ENCODE data around the gene TM9SF4. TPM values are rescaled to one million over a fixed set of nuclear protein-coding genes. Genes with fewer than 3 reads are reported as not detected.
"Not testable (repeated sequence)": the region's sequence is repeated elsewhere in the genome, so short reads cannot be mapped to it uniquely, and the experiment has no call there.

The TM9SF4 gene
- total RNA-seq, 1 donor from 2014 or later, result 46.0 TPM

- H3K4me1 Mint-ChIP-seq (ENCODE audit: unreplicated experiment), result peaks cover 23% of the 10 kb centered on the region
- no peak for DNase-seq (ENCODE audit: low spot score)
- H3K9me3 Mint-ChIP-seq (ENCODE audit: unreplicated experiment), result no peaks in the 10 kb centered on the region
- no peak for TF ChIP-seq CTCF (IDR thresholded peaks at IDR 0.05; ENCODE audit: unreplicated experiment)
- peak overlapping the region; percentile 53 for H3K27ac Mint-ChIP-seq (ENCODE audit: unreplicated experiment)
- no peak overlapping the region for H3K4me3 Mint-ChIP-seq (ENCODE audit: unreplicated experiment)
- H3K36me3 Mint-ChIP-seq (ENCODE audit: low read depth, unreplicated experiment), result peaks cover 4% of the 10 kb centered on the region
- peaks cover 3% of the 10 kb centered on the region for H3K27me3 Mint-ChIP-seq (ENCODE audit: unreplicated experiment)
Measured at GRCh38 chr20:32113591-32114260, 4.2 kb downstream of the TM9SF4 start.

- TF ChIP-seq CTCF (IDR thresholded peaks at IDR 0.05; ENCODE audit: unreplicated experiment), result no peak
- H3K36me3 Mint-ChIP-seq (ENCODE audit: low read depth, unreplicated experiment), result peaks cover 4% of the 10 kb centered on the region
- no peak for DNase-seq (ENCODE audit: low spot score)
Measured at GRCh38 chr20:32114305-32114960, 4.9 kb downstream of the TM9SF4 start.

GRCh38 chr20:32115211-32115767, 5.8 kb downstream of the TM9SF4 start:
- no peak overlapping the region for H3K27ac Mint-ChIP-seq (ENCODE audit: unreplicated experiment)
- no peak for DNase-seq (ENCODE audit: low spot score)
- no peaks in the 10 kb centered on the region for H3K9me3 Mint-ChIP-seq (ENCODE audit: unreplicated experiment)
- peaks cover 4% of the 10 kb centered on the region for H3K36me3 Mint-ChIP-seq (ENCODE audit: low read depth, unreplicated experiment)
- H3K4me3 Mint-ChIP-seq (ENCODE audit: unreplicated experiment), result no peak overlapping the region
- peaks cover 16% of the 10 kb centered on the region for H3K4me1 Mint-ChIP-seq (ENCODE audit: unreplicated experiment)
- H3K27me3 Mint-ChIP-seq (ENCODE audit: unreplicated experiment), result peaks cover 3% of the 10 kb centered on the region
- TF ChIP-seq CTCF (IDR thresholded peaks at IDR 0.05; ENCODE audit: unreplicated experiment), result no peak

More at GRCh38 chr20:32114305-32114960, 4.9 kb downstream of the TM9SF4 start:
- H3K4me1 Mint-ChIP-seq (ENCODE audit: unreplicated experiment), result peaks cover 21% of the 10 kb centered on the region
- no peak overlapping the region for H3K4me3 Mint-ChIP-seq (ENCODE audit: unreplicated experiment)
- H3K27me3 Mint-ChIP-seq (ENCODE audit: unreplicated experiment), result peaks cover 3% of the 10 kb centered on the region
- H3K9me3 Mint-ChIP-seq (ENCODE audit: unreplicated experiment), result no peaks in the 10 kb centered on the region
- no peak overlapping the region for H3K27ac Mint-ChIP-seq (ENCODE audit: unreplicated experiment)

DNA sequence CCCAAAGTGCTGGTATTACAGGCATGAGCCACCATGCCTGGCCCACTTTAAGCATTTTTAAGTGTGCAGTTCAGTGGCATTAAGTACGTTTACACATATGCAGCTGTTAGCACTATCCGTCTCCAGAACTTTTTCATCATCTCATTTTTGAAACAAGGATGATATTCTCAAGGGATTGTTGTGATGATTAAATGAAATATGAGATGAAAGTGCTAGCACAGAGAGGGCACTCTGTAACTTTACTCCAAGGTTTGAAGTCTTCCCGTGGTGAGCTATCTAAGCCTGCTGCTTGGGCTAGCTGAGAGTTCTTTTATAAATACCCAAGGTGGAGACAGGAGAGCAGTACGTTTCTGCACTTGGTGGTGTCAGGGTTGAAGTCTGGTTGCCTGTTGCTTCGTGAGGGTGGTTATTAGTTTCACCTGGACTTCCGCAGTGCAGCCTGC, 6.6 kb downstream of the TM9SF4 start:
- H3K9me3 Mint-ChIP-seq (ENCODE audit: unreplicated experiment), result no peaks in the 10 kb centered on the region
- H3K27ac Mint-ChIP-seq (ENCODE audit: unreplicated experiment), result no peak overlapping the region
- peaks cover 13% of the 10 kb centered on the region for H3K4me1 Mint-ChIP-seq (ENCODE audit: unreplicated experiment)
- H3K4me3 Mint-ChIP-seq (ENCODE audit: unreplicated experiment), result no peak overlapping the region
- no peak for DNase-seq (ENCODE audit: low spot score)
- H3K27me3 Mint-ChIP-seq (ENCODE audit: unreplicated experiment), result peaks cover 3% of the 10 kb centered on the region
- H3K36me3 Mint-ChIP-seq (ENCODE audit: low read depth, unreplicated experiment), result peaks cover 4% of the 10 kb centered on the region
- TF ChIP-seq CTCF (IDR thresholded peaks at IDR 0.05; ENCODE audit: unreplicated experiment), result no peak

DNA sequence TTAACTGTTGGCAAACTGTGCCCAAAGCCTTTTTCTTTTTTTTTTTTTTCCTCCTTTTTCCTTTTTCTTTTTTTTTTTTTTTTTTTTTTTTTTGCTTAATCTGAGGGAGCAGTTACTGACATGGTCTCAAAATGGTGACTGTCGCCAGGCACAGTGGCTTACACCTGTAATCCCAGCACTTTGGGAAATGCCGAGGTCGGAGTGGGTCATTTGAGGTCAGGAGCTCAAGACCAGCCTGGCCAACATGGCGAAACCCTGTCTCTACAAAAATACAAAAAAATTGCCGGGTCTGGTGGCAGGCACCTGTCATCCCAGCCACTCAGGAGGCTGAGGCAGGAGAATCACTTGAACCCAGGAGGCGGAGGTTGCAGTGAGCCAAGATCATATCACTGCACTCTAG, 7.3 kb downstream of the TM9SF4 start:
- H3K36me3 Mint-ChIP-seq (ENCODE audit: low read depth, unreplicated experiment); H3K4me3 Mint-ChIP-seq (ENCODE audit: unreplicated experiment); H3K27me3 Mint-ChIP-seq (ENCODE audit: unreplicated experiment); H3K4me1 Mint-ChIP-seq (ENCODE audit: unreplicated experiment); H3K27ac Mint-ChIP-seq (ENCODE audit: unreplicated experiment); H3K9me3 Mint-ChIP-seq (ENCODE audit: unreplicated experiment); DNase-seq (ENCODE audit: low spot score): not testable (repeated sequence)

- H3K4me1 Mint-ChIP-seq (ENCODE audit: unreplicated experiment); H3K9me3 Mint-ChIP-seq (ENCODE audit: unreplicated experiment); H3K27me3 Mint-ChIP-seq (ENCODE audit: unreplicated experiment); H3K4me3 Mint-ChIP-seq (ENCODE audit: unreplicated experiment); H3K27ac Mint-ChIP-seq (ENCODE audit: unreplicated experiment); H3K36me3 Mint-ChIP-seq (ENCODE audit: low read depth, unreplicated experiment); DNase-seq (ENCODE audit: low spot score): not testable (repeated sequence)
Measured at GRCh38 chr20:32118427-32118826, 8.9 kb downstream of the TM9SF4 start.
